Thoracic aorta (tissue), 2 donors: ENCODE results near the gene PCNX2. TPM values are rescaled to one million over a fixed set of nuclear protein-coding genes. Genes with fewer than 3 reads are reported as not detected.

ENCODE experiments used
- ATAC-seq: fragments of 150-250 bp; one replicate; pipeline ENCODE4 v1.8.0; 2017; ENCODE audit warnings: low read depth; ENCODE audit not compliant: insufficient number of reproducible peaks, low FRiP score
- DNase-seq: peaks from one replicate; pipeline ENCODE4 v3.0.0-alpha.2; 2020; ENCODE audit warnings: low spot score
- H3K27ac ChIP-seq, 2 donors: fragments of 200-600 bp; sonication (generic); 1 replicate in 1 of 2; 2 replicates in 1 of 2; pipeline ENCODE4 v1.5.1; 2016; ENCODE audit warnings: mild to moderate bottlenecking in 2 of 2, moderate library complexity in 2 of 2
- H3K27me3 ChIP-seq: fragments of 200-600 bp; sonication (generic); replicated peaks from 2 replicates; pipeline ENCODE4 v1.6.0; 2016; ENCODE audit warnings: mild to moderate bottlenecking; ENCODE audit not compliant: insufficient read depth
- H3K36me3 ChIP-seq: fragments of 200-600 bp; sonication (generic); one replicate; pipeline ENCODE4 v1.5.1; 2016
- H3K4me1 ChIP-seq, 2 donors: fragments of 200-600 bp; sonication (generic); 1 replicate in 1 of 2; 2 replicates in 1 of 2; pipeline versions ENCODE4 v1.5.1 to v1.6.0; 2016; ENCODE audit warnings: low read depth in 2 of 2, mild to moderate bottlenecking in 1 of 2; ENCODE audit not compliant: control insufficient read depth in 1 of 2
- H3K4me3 ChIP-seq: fragments of 200-600 bp; sonication (generic); 2 replicates; pipeline ENCODE4 v1.5.1; 2016; ENCODE audit warnings: mild to moderate bottlenecking
- H3K9me3 ChIP-seq: fragments of 200-600 bp; sonication (generic); 2 replicates; pipeline ENCODE4 v1.5.1; 2016
- CTCF ChIP-seq: fragments of 200-600 bp; sonication (generic); IDR thresholded peaks from one replicate; pipeline ENCODE4 v1.5.1; 2019; ENCODE audit warnings: antibody characterized with exemption
- total RNA-seq, 2 donors: library from RNA; depleted of rRNA; stranded (reverse); fragments of >200 nt; gene quantifications; one replicate each; pipeline versions ENCODE4 v1.1.0 to v1.2.3, GENCODE V29; 2016

Gene PCNX2
- total RNA-seq, 2 donors from 2014 or later, result 13.6 to 14.8 TPM

- no peak for DNase-seq
- Histone ChIP-seq H3K27me3 (no peaks in the 10 kb centered on the region), H3K4me1 (no peaks in the 10 kb centered on the region), H3K27ac (no peak overlapping the region), H3K36me3 (no peaks in the 10 kb centered on the region), H3K4me3 (no peak overlapping the region), H3K9me3 (no peaks in the 10 kb centered on the region)
- TF ChIP-seq CTCF, result no peak
- no peak for ATAC-seq
Measured at GRCh38 chr1:233065685-233066084, 229.8 kb downstream of the PCNX2 start.

- no peaks in the 10 kb centered on the region for H3K36me3 ChIP-seq
- H3K27ac ChIP-seq, result no peak overlapping the region
- no peaks in the 10 kb centered on the region for H3K9me3 ChIP-seq
- no peaks in the 10 kb centered on the region for H3K4me1 ChIP-seq
- no peak for TF ChIP-seq CTCF
- no peak for DNase-seq
- no peak for ATAC-seq
- no peak overlapping the region for H3K4me3 ChIP-seq
- no peaks in the 10 kb centered on the region for H3K27me3 ChIP-seq
Measured at GRCh38 chr1:233064988-233065387, 230.5 kb downstream of the PCNX2 start.

GRCh38 chr1:233063462-233063861 lies 232.1 kb downstream of the PCNX2 start:
- no peaks in the 10 kb centered on the region for H3K36me3 ChIP-seq
- H3K4me3 ChIP-seq, result no peak overlapping the region
- no peaks in the 10 kb centered on the region for H3K27me3 ChIP-seq
- no peak for ATAC-seq
- no peaks in the 10 kb centered on the region for H3K9me3 ChIP-seq
- no peaks in the 10 kb centered on the region for H3K4me1 ChIP-seq
- H3K27ac ChIP-seq, result no peak overlapping the region
- DNase-seq, result no peak
- no peak for TF ChIP-seq CTCF

- no peak overlapping the region for H3K27ac ChIP-seq
- TF ChIP-seq CTCF, result no peak
- H3K27me3 ChIP-seq, result no peaks in the 10 kb centered on the region
- ATAC-seq, result no peak
- no peaks in the 10 kb centered on the region for H3K36me3 ChIP-seq
- H3K9me3 ChIP-seq, result no peaks in the 10 kb centered on the region
- DNase-seq, result no peak
- H3K4me1 ChIP-seq, result no peaks in the 10 kb centered on the region
- H3K4me3 ChIP-seq, result no peak overlapping the region
Measured at GRCh38 chr1:233061265-233061664, 234.3 kb downstream of the PCNX2 start.

- no peaks in the 10 kb centered on the region for H3K4me1 ChIP-seq
- ATAC-seq, result no peak
- H3K36me3 ChIP-seq, result no peaks in the 10 kb centered on the region
- no peaks in the 10 kb centered on the region for H3K9me3 ChIP-seq
- H3K4me3 ChIP-seq, result no peak overlapping the region
- no peaks in the 10 kb centered on the region for H3K27me3 ChIP-seq
- no peak for TF ChIP-seq CTCF
- no peak for DNase-seq
- H3K27ac ChIP-seq, result no peak overlapping the region
Measured at GRCh38 chr1:233060461-233060994, 235.0 kb downstream of the PCNX2 start.
